GM12891 (cell line): ENCODE results near the gene RIGI.
"Not testable (repeated sequence)": the region's sequence is repeated elsewhere in the genome, so short reads cannot be mapped to it uniquely, and the experiment has no call there.

Experiments used
- DNase-seq: peaks from one replicate; pipeline ENCODE4 v3.0.0; 2011; ENCODE audit warnings: low spot score; ENCODE audit not compliant: insufficient read length
- FAIRE-seq: peaks from 2 replicates; lab custom pipeline; 2011; peaks lifted over from hg19 to GRCh38; lab: Jason Lieb, UNC
- PAX5 ChIP-seq: IDR thresholded peaks from 2 replicates; pipeline ENCODE4 v1.6.1; 2011; ENCODE audit warnings: low read length, moderate library complexity, mild to moderate bottlenecking; ENCODE audit not compliant: insufficient read depth, severe bottlenecking
- POLR2A ChIP-seq: IDR thresholded peaks from 2 replicates; pipeline ENCODE4 v1.6.1; 2011; ENCODE audit warnings: low read depth, low read length, control low read depth
- POLR2AphosphoS5 ChIP-seq: IDR thresholded peaks from 2 replicates; pipeline ENCODE4 v1.6.1; 2011; ENCODE audit warnings: low read depth, low read length, control low read depth
- POU2F2 ChIP-seq: IDR thresholded peaks from 2 replicates; pipeline ENCODE4 v1.6.1; 2011; ENCODE audit warnings: low read depth, mild to moderate bottlenecking, control low read depth, low read length, moderate library complexity
- SPI1 ChIP-seq: IDR thresholded peaks from 2 replicates; pipeline ENCODE4 v1.6.1; 2011; ENCODE audit warnings: low read depth, low read length, control low read depth
- TAF1 ChIP-seq: IDR thresholded peaks from 2 replicates; pipeline ENCODE4 v1.6.1; 2011; ENCODE audit warnings: low read depth, low read length, control low read depth

The RIGI gene

GRCh38 chr9:32533816-32534215 is 7.8 kb upstream of the RIGI start:
- no peak for FAIRE-seq
- DNase-seq, result no peak
- TF ChIP-seq POU2F2, result no peak
- TF ChIP-seq POLR2A, result no peak
- TF ChIP-seq POLR2AphosphoS5, result no peak
- TF ChIP-seq PAX5, result no peak
- TF ChIP-seq TAF1, result no peak
- TF ChIP-seq SPI1, result no peak

- FAIRE-seq (no peak), DNase-seq (no peak)
- TF ChIP-seq POLR2A (no peak), POU2F2 (no peak), PAX5 (no peak), POLR2AphosphoS5 (no peak), TAF1 (no peak), SPI1 (no peak)
Observed at GRCh38 chr9:32533336-32533735, 7.3 kb upstream of the RIGI start.

DNA sequence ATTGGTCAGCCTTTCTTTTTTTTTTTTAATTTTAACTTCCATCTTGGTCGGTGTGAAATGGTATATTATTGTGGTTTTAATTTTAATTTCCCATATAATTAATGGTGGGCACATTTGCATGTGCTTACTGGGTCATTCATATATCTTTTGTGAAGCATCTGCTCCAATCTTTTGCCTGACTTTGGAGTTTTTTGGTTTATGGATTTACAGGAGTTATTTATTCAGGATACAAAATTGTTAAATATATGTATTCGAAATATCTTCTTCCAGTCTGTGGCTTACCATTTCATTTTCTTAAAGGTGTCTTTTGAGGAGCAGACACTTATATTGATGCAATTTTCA is 682 bp upstream of the RIGI start:
- TF ChIP-seq PAX5 (no peak), POLR2AphosphoS5 (no peak), SPI1 (no peak), TAF1 (no peak), POLR2A (no peak), POU2F2 (no peak)
- FAIRE-seq (no peak), DNase-seq (no peak)

- no peak for FAIRE-seq
- no peak for DNase-seq
- TF ChIP-seq POU2F2 (no peak), SPI1 (no peak), POLR2AphosphoS5 (no peak), TAF1 (no peak), POLR2A (no peak), PAX5 (no peak)
Observed at GRCh38 chr9:32525709-32526030, 326 bp downstream of the RIGI start.

DNA sequence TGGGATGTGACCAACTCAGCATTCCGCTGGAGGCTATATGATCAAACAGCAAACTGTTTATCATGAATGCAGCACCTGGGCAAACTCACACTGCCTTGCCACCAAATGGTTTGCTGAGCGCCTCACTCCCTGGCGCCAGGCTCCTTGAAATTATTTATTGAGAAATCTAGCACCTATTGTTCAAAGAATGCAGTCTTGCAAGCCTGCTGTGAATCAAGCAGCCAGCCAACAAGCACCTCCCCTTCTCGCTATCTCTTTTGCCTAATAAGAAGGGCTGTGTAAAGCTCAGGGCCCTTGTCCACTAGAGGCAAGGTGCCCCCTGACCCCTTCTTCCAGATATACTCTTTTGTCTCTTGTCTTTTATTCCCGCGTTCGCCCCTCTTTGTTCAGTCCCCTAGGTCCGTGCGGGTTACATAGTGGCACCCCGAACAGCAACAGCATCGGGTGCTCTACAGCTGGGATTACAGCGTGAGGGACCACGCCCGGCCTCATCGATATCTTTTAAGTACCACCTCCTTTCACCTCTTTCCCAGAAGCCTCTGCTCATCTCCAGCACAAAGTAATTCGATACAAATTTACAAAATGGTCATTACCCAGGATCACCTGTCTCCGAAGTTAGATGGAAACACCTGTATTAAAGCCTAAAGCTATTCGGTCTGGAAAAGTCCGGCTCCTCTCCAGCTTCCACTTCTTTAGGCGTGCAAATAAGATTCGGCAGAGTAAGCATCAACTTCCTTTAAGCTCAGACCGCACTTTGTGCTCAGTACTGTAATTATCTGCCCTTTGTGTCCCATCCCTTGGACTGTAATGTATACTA is 896 bp downstream of the RIGI start:
- no peak for TF ChIP-seq TAF1
- TF ChIP-seq SPI1, result no peak
- no peak for TF ChIP-seq PAX5
- TF ChIP-seq POU2F2, result no peak
- TF ChIP-seq POLR2AphosphoS5, result no peak
- TF ChIP-seq POLR2A, result no peak
- no peak for FAIRE-seq
- DNase-seq, result no peak

DNA sequence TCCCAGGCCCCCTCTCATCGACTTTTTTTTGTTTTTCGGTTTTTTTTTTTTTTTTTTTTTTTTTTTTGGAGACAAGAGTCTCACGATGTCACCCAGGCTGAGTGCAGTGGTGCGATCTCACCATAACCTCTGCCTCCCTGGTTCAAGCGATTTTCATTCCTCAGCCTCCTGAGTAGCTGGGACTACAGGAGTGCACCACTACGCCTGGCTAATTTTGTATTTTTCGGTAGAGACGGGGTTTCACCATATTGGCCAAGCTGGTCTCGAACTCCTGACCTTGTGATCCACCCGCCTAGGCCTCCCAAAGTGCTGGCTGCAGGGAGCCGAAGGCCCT is 1.5 kb downstream of the RIGI start:
- FAIRE-seq, DNase-seq: not testable (repeated sequence)

- DNase-seq (no peak), FAIRE-seq (no peak)
- TF ChIP-seq POLR2AphosphoS5, result no peak
- no peak for TF ChIP-seq SPI1
Observed at GRCh38 chr9:32523910-32524309, 2.1 kb downstream of the RIGI start.

- TF ChIP-seq POLR2AphosphoS5, result no peak
- TF ChIP-seq POU2F2, result no peak
- TF ChIP-seq POLR2A, result no peak
- no peak for TF ChIP-seq SPI1
- TF ChIP-seq PAX5, result no peak
- no peak for TF ChIP-seq TAF1
- FAIRE-seq, result no peak
- DNase-seq, result no peak
Observed at GRCh38 chr9:32518276-32518675, 7.7 kb downstream of the RIGI start.

- FAIRE-seq (no peak), DNase-seq (no peak)
- TF ChIP-seq TAF1, result no peak
- no peak for TF ChIP-seq POLR2AphosphoS5
- TF ChIP-seq SPI1, result no peak
- TF ChIP-seq POLR2A, result no peak
- TF ChIP-seq PAX5, result no peak
- TF ChIP-seq POU2F2, result no peak
Observed at GRCh38 chr9:32516241-32516640, 9.8 kb downstream of the RIGI start.

DNA sequence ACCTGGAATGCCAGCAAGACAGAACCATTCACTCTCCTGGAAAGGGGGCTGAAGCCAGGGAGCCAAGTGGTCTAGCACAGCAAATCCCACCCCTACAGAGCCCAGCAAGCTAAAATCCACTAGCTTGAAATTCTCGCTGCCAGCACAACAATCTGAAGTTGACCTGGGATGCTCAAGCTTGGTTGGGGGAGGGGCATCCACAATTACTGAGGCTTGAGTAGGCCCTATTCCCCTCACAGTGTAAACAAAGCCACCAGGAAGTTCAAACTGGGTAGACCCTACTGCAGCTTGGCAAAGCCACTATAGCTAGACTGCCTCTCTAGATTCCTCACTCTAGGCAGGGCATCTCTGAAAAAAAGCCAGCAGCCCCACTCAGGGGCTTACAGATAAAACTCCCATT is 17.3 kb downstream of the RIGI start:
- FAIRE-seq (no peak), DNase-seq (no peak)
- TF ChIP-seq POU2F2 (no peak), POLR2AphosphoS5 (no peak), SPI1 (no peak), POLR2A (no peak), TAF1 (no peak), PAX5 (no peak)
